Measurements from ENCODE around the gene PAX8. TPM values are rescaled to one million over a fixed set of nuclear protein-coding genes. Genes with fewer than 3 reads are reported as not detected.

PAX8 gene
- total and polyA plus RNA-seq, 10 of the 15 experiments (the other 5 are each of a cell fraction or from before 2014, with no cell fraction given), result 0.16 to 2.5 (median 0.97) TPM

DNA sequence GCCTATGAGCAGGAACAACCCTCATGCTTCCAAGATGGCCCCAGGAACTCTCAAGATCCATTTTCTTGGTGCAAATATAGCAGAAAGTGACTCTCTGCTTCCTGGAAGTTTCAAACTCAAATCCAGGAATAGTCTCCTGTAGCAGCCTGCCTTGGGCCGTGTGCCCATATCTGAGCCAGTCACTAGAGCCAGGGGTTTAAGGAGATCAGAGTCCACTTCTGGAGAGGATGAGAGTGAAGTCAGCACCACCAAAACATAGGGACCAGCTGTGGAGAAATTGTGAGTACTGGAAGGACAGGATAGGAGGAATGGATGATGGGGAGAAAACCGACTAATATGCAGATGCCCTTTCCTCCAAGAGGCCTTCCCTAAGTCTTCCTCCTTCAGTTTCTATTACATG lies 71.7 kb downstream of the PAX8 start:
- no TSS peak for BruUV-seq (replicated peaks)

More for the DNA sequence above, 71.7 kb downstream of the PAX8 start:
- Histone ChIP-seq H3K9me3 (replicated peaks; ENCODE audit: control insufficient read depth, insufficient read depth, low read length) (no peaks in the 10 kb centered on the region), H2AFZ (ENCODE audit: control insufficient read depth, low read depth, low read length) (no peak overlapping the region), H4K20me1 (ENCODE audit: control insufficient read depth, insufficient read depth) (no peaks in the 10 kb centered on the region), H3K79me2 (ENCODE audit: control insufficient read depth, insufficient read depth, low read length) (no peaks in the 10 kb centered on the region), H3K4me1 (ENCODE audit: control insufficient read depth, insufficient read depth, low read length) (no peaks in the 10 kb centered on the region), H3K36me3 (ENCODE audit: control insufficient read depth in 2 of 2, insufficient read depth in 2 of 2, low read length in 1 of 2) (peaks cover 0 to 3% of the 10 kb centered on the region in 2 experiments; a peak in 3 of 4 replicates), H3K4me2 (ENCODE audit: control insufficient read depth, insufficient read depth) (no peak overlapping the region), H3K9ac (ENCODE audit: control insufficient read depth, insufficient read depth, low read length) (no peak overlapping the region), H3K27me3 (replicated peaks in 1 of 2; ENCODE audit: control insufficient read depth in 2 of 2, insufficient read depth in 2 of 2, low read length in 1 of 2) (no peaks in the 10 kb centered on the region; a peak in 1 of 4 replicates), H3K27ac (ENCODE audit: control insufficient read depth, insufficient read depth) (no peak overlapping the region), H3K4me3 (no peak overlapping the region)
- ChIA-PET CTCF (interaction anchor here (1.2 to 12.2 kb wide), 5 partner anchors 14 to 182 kb away, joined by 3 to 106 read pairs (median 36); partner anchors contain the start of gene PSD4), POLR2A (no interaction called here), RAD21 (ENCODE audit: unreplicated experiment) (interaction anchor here (0.6 kb wide), 1 partner anchor 70 kb away, joined by 3 read pairs; no protein-coding TSS in a partner anchor), SMC1A (ENCODE audit: uncharacterized antibody, unreplicated experiment) (interaction anchor here (0.7 to 3.6 kb wide), 2 partner anchors 69 to 184 kb away, joined by 3 to 21 read pairs; no protein-coding TSS in a partner anchor)
- DNase-seq (ENCODE audit: low read depth, low spot score) (no peak), FAIRE-seq (no peak), ATAC-seq (no peak)
- intact Hi-C loops (cut with micrococcal nuclease; ENCODE audit: unreplicated experiment), result no loop called here
- TF ChIP-seq, protein P1, sequence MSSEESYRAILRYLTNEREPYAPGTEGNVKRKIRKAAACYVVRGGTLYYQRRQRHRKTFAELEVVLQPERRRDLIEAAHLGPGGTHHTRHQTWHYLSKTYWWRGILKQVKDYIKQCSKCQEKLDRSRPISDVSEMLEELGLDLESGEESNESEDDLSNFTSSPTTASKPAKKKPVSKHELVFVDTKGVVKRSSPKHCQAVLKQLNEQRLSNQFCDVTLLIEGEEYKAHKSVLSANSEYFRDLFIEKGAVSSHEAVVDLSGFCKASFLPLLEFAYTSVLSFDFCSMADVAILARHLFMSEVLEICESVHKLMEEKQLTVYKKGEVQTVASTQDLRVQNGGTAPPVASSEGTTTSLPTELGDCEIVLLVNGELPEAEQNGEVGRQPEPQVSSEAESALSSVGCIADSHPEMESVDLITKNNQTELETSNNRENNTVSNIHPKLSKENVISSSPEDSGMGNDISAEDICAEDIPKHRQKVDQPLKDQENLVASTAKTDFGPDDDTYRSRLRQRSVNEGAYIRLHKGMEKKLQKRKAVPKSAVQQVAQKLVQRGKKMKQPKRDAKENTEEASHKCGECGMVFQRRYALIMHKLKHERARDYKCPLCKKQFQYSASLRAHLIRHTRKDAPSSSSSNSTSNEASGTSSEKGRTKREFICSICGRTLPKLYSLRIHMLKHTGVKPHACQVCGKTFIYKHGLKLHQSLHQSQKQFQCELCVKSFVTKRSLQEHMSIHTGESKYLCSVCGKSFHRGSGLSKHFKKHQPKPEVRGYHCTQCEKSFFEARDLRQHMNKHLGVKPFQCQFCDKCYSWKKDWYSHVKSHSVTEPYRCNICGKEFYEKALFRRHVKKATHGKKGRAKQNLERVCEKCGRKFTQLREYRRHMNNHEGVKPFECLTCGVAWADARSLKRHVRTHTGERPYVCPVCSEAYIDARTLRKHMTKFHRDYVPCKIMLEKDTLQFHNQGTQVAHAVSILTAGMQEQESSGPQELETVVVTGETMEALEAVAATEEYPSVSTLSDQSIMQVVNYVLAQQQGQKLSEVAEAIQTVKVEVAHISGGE (CRISPR knock-in tag; IDR thresholded peaks at IDR 0.05), result no peak
- TF ChIP-seq PAX5 (IDR thresholded peaks at IDR 0.05; ENCODE audit: borderline replicate concordance, low read depth, low read length) (no peak), FOXM1 (IDR thresholded peaks at IDR 0.05; ENCODE audit: low read depth, low read length) (no peak), BCL11A (IDR thresholded peaks at IDR 0.05; ENCODE audit: low read depth, low read length) (no peak), BMI1 (IDR thresholded peaks at IDR 0.05; ENCODE audit: borderline replicate concordance) (no peak), SRF (IDR thresholded peaks at IDR 0.05; ENCODE audit: low read depth in 2 of 2, low read length in 2 of 2) (no peak), SMAD1 (IDR thresholded peaks at IDR 0.05; ENCODE audit: low read depth, partially characterized antibody) (no peak), POLR2A (IDR thresholded peaks at IDR 0.05; ENCODE audit: low read depth, low read length) (no peak), NR2C1 (IDR thresholded peaks at IDR 0.05) (no peak)
- TF ChIP-seq, protein P2, sequence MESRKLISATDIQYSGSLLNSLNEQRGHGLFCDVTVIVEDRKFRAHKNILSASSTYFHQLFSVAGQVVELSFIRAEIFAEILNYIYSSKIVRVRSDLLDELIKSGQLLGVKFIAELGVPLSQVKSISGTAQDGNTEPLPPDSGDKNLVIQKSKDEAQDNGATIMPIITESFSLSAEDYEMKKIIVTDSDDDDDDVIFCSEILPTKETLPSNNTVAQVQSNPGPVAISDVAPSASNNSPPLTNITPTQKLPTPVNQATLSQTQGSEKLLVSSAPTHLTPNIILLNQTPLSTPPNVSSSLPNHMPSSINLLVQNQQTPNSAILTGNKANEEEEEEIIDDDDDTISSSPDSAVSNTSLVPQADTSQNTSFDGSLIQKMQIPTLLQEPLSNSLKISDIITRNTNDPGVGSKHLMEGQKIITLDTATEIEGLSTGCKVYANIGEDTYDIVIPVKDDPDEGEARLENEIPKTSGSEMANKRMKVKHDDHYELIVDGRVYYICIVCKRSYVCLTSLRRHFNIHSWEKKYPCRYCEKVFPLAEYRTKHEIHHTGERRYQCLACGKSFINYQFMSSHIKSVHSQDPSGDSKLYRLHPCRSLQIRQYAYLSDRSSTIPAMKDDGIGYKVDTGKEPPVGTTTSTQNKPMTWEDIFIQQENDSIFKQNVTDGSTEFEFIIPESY (IDR thresholded peaks at IDR 0.05), result no peak
- TF ChIP-seq, protein P3, sequence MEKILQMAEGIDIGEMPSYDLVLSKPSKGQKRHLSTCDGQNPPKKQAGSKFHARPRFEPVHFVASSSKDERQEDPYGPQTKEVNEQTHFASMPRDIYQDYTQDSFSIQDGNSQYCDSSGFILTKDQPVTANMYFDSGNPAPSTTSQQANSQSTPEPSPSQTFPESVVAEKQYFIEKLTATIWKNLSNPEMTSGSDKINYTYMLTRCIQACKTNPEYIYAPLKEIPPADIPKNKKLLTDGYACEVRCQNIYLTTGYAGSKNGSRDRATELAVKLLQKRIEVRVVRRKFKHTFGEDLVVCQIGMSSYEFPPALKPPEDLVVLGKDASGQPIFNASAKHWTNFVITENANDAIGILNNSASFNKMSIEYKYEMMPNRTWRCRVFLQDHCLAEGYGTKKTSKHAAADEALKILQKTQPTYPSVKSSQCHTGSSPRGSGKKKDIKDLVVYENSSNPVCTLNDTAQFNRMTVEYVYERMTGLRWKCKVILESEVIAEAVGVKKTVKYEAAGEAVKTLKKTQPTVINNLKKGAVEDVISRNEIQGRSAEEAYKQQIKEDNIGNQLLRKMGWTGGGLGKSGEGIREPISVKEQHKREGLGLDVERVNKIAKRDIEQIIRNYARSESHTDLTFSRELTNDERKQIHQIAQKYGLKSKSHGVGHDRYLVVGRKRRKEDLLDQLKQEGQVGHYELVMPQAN (conservative IDR thresholded peaks at IDR 0.05), result no peak
- TF ChIP-seq, protein P4, sequence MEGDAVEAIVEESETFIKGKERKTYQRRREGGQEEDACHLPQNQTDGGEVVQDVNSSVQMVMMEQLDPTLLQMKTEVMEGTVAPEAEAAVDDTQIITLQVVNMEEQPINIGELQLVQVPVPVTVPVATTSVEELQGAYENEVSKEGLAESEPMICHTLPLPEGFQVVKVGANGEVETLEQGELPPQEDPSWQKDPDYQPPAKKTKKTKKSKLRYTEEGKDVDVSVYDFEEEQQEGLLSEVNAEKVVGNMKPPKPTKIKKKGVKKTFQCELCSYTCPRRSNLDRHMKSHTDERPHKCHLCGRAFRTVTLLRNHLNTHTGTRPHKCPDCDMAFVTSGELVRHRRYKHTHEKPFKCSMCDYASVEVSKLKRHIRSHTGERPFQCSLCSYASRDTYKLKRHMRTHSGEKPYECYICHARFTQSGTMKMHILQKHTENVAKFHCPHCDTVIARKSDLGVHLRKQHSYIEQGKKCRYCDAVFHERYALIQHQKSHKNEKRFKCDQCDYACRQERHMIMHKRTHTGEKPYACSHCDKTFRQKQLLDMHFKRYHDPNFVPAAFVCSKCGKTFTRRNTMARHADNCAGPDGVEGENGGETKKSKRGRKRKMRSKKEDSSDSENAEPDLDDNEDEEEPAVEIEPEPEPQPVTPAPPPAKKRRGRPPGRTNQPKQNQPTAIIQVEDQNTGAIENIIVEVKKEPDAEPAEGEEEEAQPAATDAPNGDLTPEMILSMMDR (IDR thresholded peaks at IDR 0.05 in 2 of 3, conservative IDR thresholded peaks at IDR 0.05 in 1 of 3; ENCODE audit: control insufficient read depth in 2 of 3, extremely low read depth in 1 of 3, insufficient read depth in 1 of 3, low read depth in 3 of 3, low read length in 3 of 3), result no peak
- in situ Hi-C loops (cut with MboI), result no loop called here
- 61% methylated on average over 2 of the region's 2 CpGs for WGBS (ENCODE audit: insufficient coverage, insufficient replicate concordance, low lambda C conversion rate, missing lambda C conversion rate)

Measured in GM12878 (cell line).